K562 (cell line): Measurements from ENCODE around the gene MYO1A. TPM values are rescaled to one million over a fixed set of nuclear protein-coding genes. Genes with fewer than 3 reads are reported as not detected.

Experiments
- BACH1 ChIP-seq: fragments of 200-800 bp; sonication (Bioruptor generic); IDR thresholded peaks from 2 replicates; pipeline ENCODE4 v1.6.1; 2016; ENCODE audit warnings: missing genetic modification characterization, missing compliant biosample characterization
- DNMT1 ChIP-seq: fragments of 450-650 bp; IDR thresholded peaks from 2 replicates; pipeline ENCODE4 v1.6.1; 2016; ENCODE audit warnings: antibody characterized with exemption, mild to moderate bottlenecking
- KLF10 ChIP-seq: fragments of 250-450 bp; sonication (Bioruptor Pico); IDR thresholded peaks from 2 replicates; pipeline ENCODE4 v1.6.1; 2021; ENCODE audit warnings: matching md5 sums
- MAFF ChIP-seq: IDR thresholded peaks from 2 replicates; pipeline ENCODE4 v1.6.1; 2012; ENCODE audit warnings: low read length, improper control_type of control experiment
- NFRKB ChIP-seq: fragments of 450-650 bp; IDR thresholded peaks from 2 replicates; pipeline ENCODE4 v1.6.1; 2016; ENCODE audit warnings: low read depth
- PRMT5 ChIP-seq: sonication (generic); formaldehyde crosslinking; IDR thresholded peaks from 2 replicates; pipeline ENCODE4 v1.5.0; 2020; ENCODE audit warnings: missing genetic modification reagents
- SIRT6 ChIP-seq: IDR thresholded peaks from one replicate; pipeline ENCODE4 v1.6.1; 2012; ENCODE audit warnings: low read depth, mild to moderate bottlenecking, control low read depth, inconsistent platforms, low read length, moderate library complexity
- SREBF2 ChIP-seq: sonication (generic); formaldehyde crosslinking; IDR thresholded peaks from 2 replicates; pipeline ENCODE4 v1.4.0; 2020; ENCODE audit warnings: mild to moderate bottlenecking, missing genetic modification reagents
- ZBTB7A ChIP-seq: IDR thresholded peaks from 2 replicates; pipeline ENCODE4 v1.6.1; 2011; ENCODE audit warnings: low read depth, mild to moderate bottlenecking, low read length, moderate library complexity, borderline replicate concordance; ENCODE audit not compliant: control insufficient read depth
- ZC3H11A ChIP-seq: IDR thresholded peaks from 2 replicates; pipeline ENCODE4 v1.6.1; 2012; ENCODE audit warnings: low read depth, low read length, improper control_type of control experiment
- ZNF121 ChIP-seq: sonication (generic); formaldehyde crosslinking; conservative IDR thresholded peaks from 2 replicates; pipeline ENCODE4 v1.8.0; 2022; ENCODE audit warnings: missing genetic modification reagents
- ZNF124 ChIP-seq: sonication (generic); formaldehyde crosslinking; IDR thresholded peaks from 2 replicates; pipeline ENCODE4 v1.8.1; 2022; ENCODE audit warnings: missing genetic modification reagents
- ZNF140 ChIP-seq: fragments of 250-450 bp; sonication (Bioruptor Pico); IDR thresholded peaks from 2 replicates; pipeline ENCODE4 v1.8.0; 2021; ENCODE audit warnings: moderate library complexity, mild to moderate bottlenecking, inconsistent platforms
- ZNF165 ChIP-seq: fragments of 250-450 bp; sonication (Bioruptor Pico); IDR thresholded peaks from 2 replicates; pipeline ENCODE4 v1.4.0; 2020; ENCODE audit warnings: borderline replicate concordance
- ZNF23 ChIP-seq: fragments of 250-450 bp; sonication (Bioruptor Pico); IDR thresholded peaks from 2 replicates; pipeline ENCODE4 v1.4.0; 2020; ENCODE audit warnings: mild to moderate bottlenecking
- ZNF316 ChIP-seq: fragments of 450-650 bp; IDR thresholded peaks from 2 replicates; pipeline ENCODE4 v1.6.1; 2016
- ZNF586 ChIP-seq: fragments of 450-650 bp; formaldehyde crosslinking; conservative IDR thresholded peaks from 2 replicates; pipeline ENCODE4 v1.4.0; 2020; ENCODE audit warnings: mild to moderate bottlenecking, moderate library complexity
- ZNF780A ChIP-seq: fragments of 250-450 bp; sonication (Bioruptor Pico); IDR thresholded peaks from 2 replicates; pipeline ENCODE4 v1.5.0; 2021; ENCODE audit warnings: mild to moderate bottlenecking
- polyA plus RNA-seq, 8 experiments: library from polyadenylated mRNA; depleted of rRNA in 4 of 8; stranded (reverse) in 5 of 8; unstranded in 3 of 8; fragments of >200 nt; fragmentation: Nextera tagmentation in 2 of 8; fragmentation: Illumina TruSeq in 1 of 8; extraction: Ambion mirVana in 2 of 8; extraction: Trizol in 1 of 8; gene quantifications; 2 replicates each; pipeline versions ENCODE4 v1.2.1 to v1.2.3, GENCODE V29; 2011 to 2014; ENCODE audit warnings: inconsistent platforms in 1 of 8, missing spikeins in 1 of 8
- total RNA-seq, 7 experiments: library from RNA; depleted of rRNA in 6 of 7; stranded (reverse); fragments of >200 nt in 6 of 7; fragmentation: Illumina TruSeq in 2 of 7; extraction: Trizol in 2 of 7; gene quantifications; 2 replicates each; pipeline versions ENCODE4 v1.2.1 to v1.2.3, GENCODE V29; 2011 to 2021; ENCODE audit warnings: low replicate concordance in 1 of 7
- TF ChIP-seq, protein P1 (sequence below): fragments of 200-400 bp; formaldehyde crosslinking; IDR thresholded peaks from 2 replicates; pipeline ENCODE4 v1.6.1; 2017; ENCODE audit warnings: mild to moderate bottlenecking, low read depth, low read length, moderate library complexity
- TF ChIP-seq, protein P2 (sequence below): sonication (generic); formaldehyde crosslinking; IDR thresholded peaks from 2 replicates; pipeline ENCODE4 v1.5.0; 2020; ENCODE audit warnings: missing genetic modification reagents
- TF ChIP-seq, protein P3 (sequence below): fragments of 250-450 bp; sonication (Bioruptor Pico); IDR thresholded peaks from 2 replicates; pipeline ENCODE4 v1.4.0; 2020

Gene MYO1A
- total and polyA plus RNA-seq, 9 of the 15 experiments (the other 6 are each of a cell fraction or from before 2014, with no cell fraction given) = 0.03 to 0.29 (median 0.14) TPM; not detected in 2

DNA sequence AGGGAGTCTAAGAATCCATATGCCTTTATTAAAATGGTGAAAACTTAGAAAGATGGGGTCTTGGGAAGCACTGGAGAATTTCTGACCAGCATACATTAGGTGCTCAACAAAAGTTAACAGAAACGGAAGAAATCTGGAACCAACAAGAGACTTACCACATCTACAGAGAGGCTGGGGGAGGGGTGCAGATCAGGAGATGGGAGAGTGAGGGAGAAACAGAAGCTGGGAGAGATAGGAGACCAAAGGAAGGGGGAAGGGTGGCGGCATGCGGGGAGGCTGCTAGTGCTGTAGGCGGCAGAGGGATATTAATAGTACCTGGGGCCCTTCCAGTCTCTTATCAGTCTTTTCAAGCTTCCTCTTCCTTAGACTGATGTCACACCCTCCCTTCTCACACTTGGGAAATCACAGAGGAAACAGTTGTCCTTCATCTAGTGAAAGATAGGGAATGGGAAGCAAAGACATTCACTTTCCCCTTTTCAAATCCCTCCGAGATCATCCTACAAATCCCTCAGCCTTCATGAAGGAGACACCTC is 61.7 kb downstream of the MYO1A start (continued):
- no peak for TF ChIP-seq ZNF165 (CRISPR knock-in tag)
- no peak for TF ChIP-seq SREBF2
- TF ChIP-seq ZNF586 (CRISPR knock-in tag) = no peak
- TF ChIP-seq, protein P1, sequence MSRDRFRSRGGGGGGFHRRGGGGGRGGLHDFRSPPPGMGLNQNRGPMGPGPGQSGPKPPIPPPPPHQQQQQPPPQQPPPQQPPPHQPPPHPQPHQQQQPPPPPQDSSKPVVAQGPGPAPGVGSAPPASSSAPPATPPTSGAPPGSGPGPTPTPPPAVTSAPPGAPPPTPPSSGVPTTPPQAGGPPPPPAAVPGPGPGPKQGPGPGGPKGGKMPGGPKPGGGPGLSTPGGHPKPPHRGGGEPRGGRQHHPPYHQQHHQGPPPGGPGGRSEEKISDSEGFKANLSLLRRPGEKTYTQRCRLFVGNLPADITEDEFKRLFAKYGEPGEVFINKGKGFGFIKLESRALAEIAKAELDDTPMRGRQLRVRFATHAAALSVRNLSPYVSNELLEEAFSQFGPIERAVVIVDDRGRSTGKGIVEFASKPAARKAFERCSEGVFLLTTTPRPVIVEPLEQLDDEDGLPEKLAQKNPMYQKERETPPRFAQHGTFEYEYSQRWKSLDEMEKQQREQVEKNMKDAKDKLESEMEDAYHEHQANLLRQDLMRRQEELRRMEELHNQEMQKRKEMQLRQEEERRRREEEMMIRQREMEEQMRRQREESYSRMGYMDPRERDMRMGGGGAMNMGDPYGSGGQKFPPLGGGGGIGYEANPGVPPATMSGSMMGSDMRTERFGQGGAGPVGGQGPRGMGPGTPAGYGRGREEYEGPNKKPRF = no peak
- TF ChIP-seq PRMT5 (CRISPR knock-in tag) = no peak
- no peak for TF ChIP-seq SIRT6
- TF ChIP-seq NFRKB = 0 out of 2 replicates have a peak, but pooled peaks have one; percentile 40
- TF ChIP-seq KLF10 (CRISPR knock-in tag) = no peak
- no peak for TF ChIP-seq DNMT1
- no peak for TF ChIP-seq ZC3H11A
- TF ChIP-seq ZNF23 (CRISPR knock-in tag) = no peak
- no peak for TF ChIP-seq ZNF140 (CRISPR knock-in tag)
- no peak for TF ChIP-seq ZNF121 (CRISPR knock-in tag)
- TF ChIP-seq, protein P2, sequence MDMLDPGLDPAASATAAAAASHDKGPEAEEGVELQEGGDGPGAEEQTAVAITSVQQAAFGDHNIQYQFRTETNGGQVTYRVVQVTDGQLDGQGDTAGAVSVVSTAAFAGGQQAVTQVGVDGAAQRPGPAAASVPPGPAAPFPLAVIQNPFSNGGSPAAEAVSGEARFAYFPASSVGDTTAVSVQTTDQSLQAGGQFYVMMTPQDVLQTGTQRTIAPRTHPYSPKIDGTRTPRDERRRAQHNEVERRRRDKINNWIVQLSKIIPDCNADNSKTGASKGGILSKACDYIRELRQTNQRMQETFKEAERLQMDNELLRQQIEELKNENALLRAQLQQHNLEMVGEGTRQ = no peak
- TF ChIP-seq ZNF124 (CRISPR knock-in tag) = no peak
- TF ChIP-seq ZNF316 = peak; percentile 75
- TF ChIP-seq ZNF780A (CRISPR knock-in tag) = no peak
- no peak for TF ChIP-seq MAFF
- TF ChIP-seq ZBTB7A = no peak
- TF ChIP-seq, protein P3, sequence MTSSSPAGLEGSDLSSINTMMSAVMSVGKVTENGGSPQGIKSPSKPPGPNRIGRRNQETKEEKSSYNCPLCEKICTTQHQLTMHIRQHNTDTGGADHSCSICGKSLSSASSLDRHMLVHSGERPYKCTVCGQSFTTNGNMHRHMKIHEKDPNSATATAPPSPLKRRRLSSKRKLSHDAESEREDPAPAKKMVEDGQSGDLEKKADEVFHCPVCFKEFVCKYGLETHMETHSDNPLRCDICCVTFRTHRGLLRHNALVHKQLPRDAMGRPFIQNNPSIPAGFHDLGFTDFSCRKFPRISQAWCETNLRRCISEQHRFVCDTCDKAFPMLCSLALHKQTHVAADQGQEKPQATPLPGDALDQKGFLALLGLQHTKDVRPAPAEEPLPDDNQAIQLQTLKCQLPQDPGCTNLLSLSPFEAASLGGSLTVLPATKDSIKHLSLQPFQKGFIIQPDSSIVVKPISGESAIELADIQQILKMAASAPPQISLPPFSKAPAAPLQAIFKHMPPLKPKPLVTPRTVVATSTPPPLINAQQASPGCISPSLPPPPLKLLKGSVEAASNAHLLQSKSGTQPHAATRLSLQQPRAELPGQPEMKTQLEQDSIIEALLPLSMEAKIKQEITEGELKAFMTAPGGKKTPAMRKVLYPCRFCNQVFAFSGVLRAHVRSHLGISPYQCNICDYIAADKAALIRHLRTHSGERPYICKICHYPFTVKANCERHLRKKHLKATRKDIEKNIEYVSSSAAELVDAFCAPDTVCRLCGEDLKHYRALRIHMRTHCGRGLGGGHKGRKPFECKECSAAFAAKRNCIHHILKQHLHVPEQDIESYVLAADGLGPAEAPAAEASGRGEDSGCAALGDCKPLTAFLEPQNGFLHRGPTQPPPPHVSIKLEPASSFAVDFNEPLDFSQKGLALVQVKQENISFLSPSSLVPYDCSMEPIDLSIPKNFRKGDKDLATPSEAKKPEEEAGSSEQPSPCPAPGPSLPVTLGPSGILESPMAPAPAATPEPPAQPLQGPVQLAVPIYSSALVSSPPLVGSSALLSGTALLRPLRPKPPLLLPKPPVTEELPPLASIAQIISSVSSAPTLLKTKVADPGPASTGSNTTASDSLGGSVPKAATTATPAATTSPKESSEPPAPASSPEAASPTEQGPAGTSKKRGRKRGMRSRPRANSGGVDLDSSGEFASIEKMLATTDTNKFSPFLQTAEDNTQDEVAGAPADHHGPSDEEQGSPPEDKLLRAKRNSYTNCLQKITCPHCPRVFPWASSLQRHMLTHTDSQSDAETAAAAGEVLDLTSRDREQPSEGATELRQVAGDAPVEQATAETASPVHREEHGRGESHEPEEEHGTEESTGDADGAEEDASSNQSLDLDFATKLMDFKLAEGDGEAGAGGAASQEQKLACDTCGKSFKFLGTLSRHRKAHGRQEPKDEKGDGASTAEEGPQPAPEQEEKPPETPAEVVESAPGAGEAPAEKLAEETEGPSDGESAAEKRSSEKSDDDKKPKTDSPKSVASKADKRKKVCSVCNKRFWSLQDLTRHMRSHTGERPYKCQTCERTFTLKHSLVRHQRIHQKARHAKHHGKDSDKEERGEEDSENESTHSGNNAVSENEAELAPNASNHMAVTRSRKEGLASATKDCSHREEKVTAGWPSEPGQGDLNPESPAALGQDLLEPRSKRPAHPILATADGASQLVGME = no peak
- TF ChIP-seq BACH1 (tag) = peak; percentile 35; the same call in 1 of the 2 replicates
